ENCODE measurements around the gene CHID1.

DNA sequence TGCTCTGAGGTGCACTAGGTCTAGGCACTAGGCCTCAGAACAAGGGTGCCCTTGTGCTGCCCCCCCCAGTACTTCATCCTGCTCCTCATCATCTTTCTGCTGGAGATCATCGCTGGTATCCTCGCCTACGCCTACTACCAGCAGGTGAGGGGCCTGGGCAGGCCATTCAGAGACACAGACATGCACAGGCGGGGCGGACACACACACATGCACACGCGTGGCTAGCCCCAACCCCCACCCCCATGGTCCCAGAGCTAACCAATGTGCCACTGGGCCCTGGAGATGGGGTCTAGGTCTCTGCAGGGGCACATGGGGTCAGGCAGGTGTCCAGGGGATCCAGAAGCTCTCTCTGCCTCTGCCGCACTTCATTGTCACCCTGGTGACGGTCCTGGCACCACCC is 73.9 kb downstream of the CHID1 start:
- TF ChIP-seq, protein P1, sequence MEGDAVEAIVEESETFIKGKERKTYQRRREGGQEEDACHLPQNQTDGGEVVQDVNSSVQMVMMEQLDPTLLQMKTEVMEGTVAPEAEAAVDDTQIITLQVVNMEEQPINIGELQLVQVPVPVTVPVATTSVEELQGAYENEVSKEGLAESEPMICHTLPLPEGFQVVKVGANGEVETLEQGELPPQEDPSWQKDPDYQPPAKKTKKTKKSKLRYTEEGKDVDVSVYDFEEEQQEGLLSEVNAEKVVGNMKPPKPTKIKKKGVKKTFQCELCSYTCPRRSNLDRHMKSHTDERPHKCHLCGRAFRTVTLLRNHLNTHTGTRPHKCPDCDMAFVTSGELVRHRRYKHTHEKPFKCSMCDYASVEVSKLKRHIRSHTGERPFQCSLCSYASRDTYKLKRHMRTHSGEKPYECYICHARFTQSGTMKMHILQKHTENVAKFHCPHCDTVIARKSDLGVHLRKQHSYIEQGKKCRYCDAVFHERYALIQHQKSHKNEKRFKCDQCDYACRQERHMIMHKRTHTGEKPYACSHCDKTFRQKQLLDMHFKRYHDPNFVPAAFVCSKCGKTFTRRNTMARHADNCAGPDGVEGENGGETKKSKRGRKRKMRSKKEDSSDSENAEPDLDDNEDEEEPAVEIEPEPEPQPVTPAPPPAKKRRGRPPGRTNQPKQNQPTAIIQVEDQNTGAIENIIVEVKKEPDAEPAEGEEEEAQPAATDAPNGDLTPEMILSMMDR (conservative IDR thresholded peaks at IDR 0.05 in 1 of 2, IDR thresholded peaks at IDR 0.05 in 1 of 2; ENCODE audit: low read depth in 1 of 2, low read length in 2 of 2): no peak
- no peak for TF ChIP-seq EZH2 (IDR thresholded peaks at IDR 0.05; ENCODE audit: low read length, missing control alignments)
